Astrocyte (in vitro differentiated cells and primary cell): Measurements from ENCODE around the gene PDPK1. TPM values are rescaled to one million over a fixed set of nuclear protein-coding genes. Genes with fewer than 3 reads are reported as not detected.

Experiments used
- DNase-seq: peaks from one replicate; pipeline ENCODE4 v3.0.0-alpha.2; 2010; ENCODE audit warnings: low read depth
- FAIRE-seq: peaks from 2 replicates; lab custom pipeline; 2011; peaks lifted over from hg19 to GRCh38; lab: Jason Lieb, UNC
- H2AFZ ChIP-seq: 2 replicates; pipeline ENCODE4 v1.6.0; 2012; ENCODE audit warnings: low read depth, low read length, inconsistent platforms
- H3K27ac ChIP-seq: 2 replicates; pipeline ENCODE4 v1.5.1; 2011; ENCODE audit warnings: low read depth, low read length, inconsistent platforms
- H3K27me3 ChIP-seq: 2 replicates; pipeline ENCODE4 v1.6.0; 2011; ENCODE audit warnings: low read length, inconsistent platforms; ENCODE audit not compliant: insufficient read depth
- H3K36me3 ChIP-seq: 2 replicates; pipeline ENCODE4 v1.5.1; 2011; ENCODE audit warnings: low read length, inconsistent platforms; ENCODE audit not compliant: insufficient read depth
- H3K4me1 ChIP-seq: 2 replicates; pipeline ENCODE4 v1.5.1; 2011; ENCODE audit warnings: low read length, inconsistent platforms; ENCODE audit not compliant: insufficient read depth
- H3K4me2 ChIP-seq: 2 replicates; pipeline ENCODE4 v1.6.0; 2012; ENCODE audit warnings: low read length, inconsistent platforms
- H3K4me3 ChIP-seq: 2 replicates; pipeline ENCODE4 v1.5.1; 2011; ENCODE audit warnings: low read depth, mild to moderate bottlenecking, low read length, inconsistent platforms; ENCODE audit not compliant: insufficient read depth
- H3K79me2 ChIP-seq: 2 replicates; pipeline ENCODE4 v1.6.0; 2012; ENCODE audit warnings: mild to moderate bottlenecking, low read length, inconsistent platforms; ENCODE audit not compliant: insufficient read depth
- H3K9ac ChIP-seq: 2 replicates; pipeline ENCODE4 v1.6.0; 2012; ENCODE audit warnings: mild to moderate bottlenecking, low read length, inconsistent platforms
- H3K9me3 ChIP-seq: 2 replicates; pipeline ENCODE4 v1.5.1; 2012; ENCODE audit warnings: low read depth, mild to moderate bottlenecking, low read length, inconsistent platforms; ENCODE audit not compliant: insufficient read depth
- H4K20me1 ChIP-seq: 2 replicates; pipeline ENCODE4 v1.6.0; 2012; ENCODE audit warnings: low read length, inconsistent platforms; ENCODE audit not compliant: insufficient read depth
- H3K27ac Mint-ChIP-seq: one replicate; pipeline ENCODE4 v1.8.0; 2021; ENCODE audit warnings: mild to moderate bottlenecking, mixed read lengths; ENCODE audit not compliant: unreplicated experiment
- H3K27me3 Mint-ChIP-seq: one replicate; pipeline ENCODE4 v1.8.0; 2021; ENCODE audit warnings: low read depth, mixed read lengths; ENCODE audit not compliant: unreplicated experiment
- H3K36me3 Mint-ChIP-seq: one replicate; pipeline ENCODE4 v1.8.0; 2021; ENCODE audit warnings: low read depth, mixed read lengths; ENCODE audit not compliant: unreplicated experiment
- H3K4me1 Mint-ChIP-seq: one replicate; pipeline ENCODE4 v1.8.0; 2021; ENCODE audit warnings: low read depth, mixed read lengths; ENCODE audit not compliant: unreplicated experiment
- H3K4me3 Mint-ChIP-seq: one replicate; pipeline ENCODE4 v1.8.0; 2021; ENCODE audit warnings: mild to moderate bottlenecking, moderate library complexity, mixed read lengths; ENCODE audit not compliant: unreplicated experiment
- H3K9me3 Mint-ChIP-seq: one replicate; pipeline ENCODE4 v1.8.0; 2021; ENCODE audit warnings: mild to moderate bottlenecking, mixed read lengths; ENCODE audit not compliant: unreplicated experiment
- CTCF ChIP-seq: IDR thresholded peaks from 2 replicates; pipeline ENCODE4 v1.5.1; 2011; ENCODE audit warnings: low read depth, mild to moderate bottlenecking, inconsistent platforms, low read length, moderate library complexity; ENCODE audit not compliant: insufficient read depth
- EZH2 ChIP-seq: IDR thresholded peaks from 2 replicates; pipeline ENCODE4 v1.6.1; 2012; ENCODE audit warnings: mild to moderate bottlenecking, low read length, inconsistent platforms; ENCODE audit not compliant: insufficient read depth
- total RNA-seq: library from RNA; stranded (reverse); gene quantifications from 2 replicates; pipeline ENCODE4 v1.2.1, GENCODE V29; 2021

Gene PDPK1
- total RNA-seq, 1 donor from 2014 or later: 48.1 TPM

GRCh38 chr16:2501946-2502895 is 35.6 kb upstream of the PDPK1 start:
- H2AFZ ChIP-seq: no peak overlapping the region
- peak overlapping the region; percentile 33 for H3K9ac ChIP-seq
- H3K4me3 Mint-ChIP-seq: peak overlapping the region; percentile 57
- peaks cover 12% of the 10 kb centered on the region for H3K4me1 ChIP-seq
- H3K4me2 ChIP-seq: peak overlapping the region; percentile 72
- FAIRE-seq (no peak), DNase-seq (no peak)
- H3K36me3 ChIP-seq: no peaks in the 10 kb centered on the region
- peaks cover 19% of the 10 kb centered on the region for H4K20me1 ChIP-seq
- H3K9me3 ChIP-seq: no peaks in the 10 kb centered on the region
- H3K27me3 Mint-ChIP-seq: no peaks in the 10 kb centered on the region
- H3K4me1 Mint-ChIP-seq: peaks cover 8% of the 10 kb centered on the region
- H3K4me3 ChIP-seq: no peak overlapping the region
- H3K27ac Mint-ChIP-seq: peak overlapping the region; percentile 47
- H3K27me3 ChIP-seq: no peaks in the 10 kb centered on the region
- peaks cover 5% of the 10 kb centered on the region for H3K36me3 Mint-ChIP-seq
- no peaks in the 10 kb centered on the region for H3K9me3 Mint-ChIP-seq
- H3K79me2 ChIP-seq: no peaks in the 10 kb centered on the region
- no peak for TF ChIP-seq EZH2
- no peak for TF ChIP-seq CTCF
- no peak overlapping the region for H3K27ac ChIP-seq

- Histone ChIP-seq H3K4me3 (no peak overlapping the region), H3K4me2 (no peak overlapping the region), H3K27ac (no peak overlapping the region), H3K9me3 (no peaks in the 10 kb centered on the region), H3K9ac (no peak overlapping the region), H3K79me2 (no peaks in the 10 kb centered on the region), H2AFZ (no peak overlapping the region), H3K4me1 (peaks cover 12% of the 10 kb centered on the region), H4K20me1 (peaks cover 18% of the 10 kb centered on the region), H3K36me3 (no peaks in the 10 kb centered on the region), H3K27me3 (no peaks in the 10 kb centered on the region)
- H3K27ac Mint-ChIP-seq: no peak overlapping the region
- no peaks in the 10 kb centered on the region for H3K36me3 Mint-ChIP-seq
- no peak for FAIRE-seq
- H3K4me3 Mint-ChIP-seq: no peak overlapping the region
- H3K27me3 Mint-ChIP-seq: peaks cover 1% of the 10 kb centered on the region
- H3K4me1 Mint-ChIP-seq: peaks cover 8% of the 10 kb centered on the region
- no peak for DNase-seq
- TF ChIP-seq CTCF (no peak), EZH2 (no peak)
- no peaks in the 10 kb centered on the region for H3K9me3 Mint-ChIP-seq
Observed at GRCh38 chr16:2505695-2506094, 32.1 kb upstream of the PDPK1 start.
